Measurements from ENCODE around the gene MOV10L1. TPM values are rescaled to one million over a fixed set of nuclear protein-coding genes. Genes with fewer than 3 reads are reported as not detected.

Gene MOV10L1
- total RNA-seq, 3 donors from 2014 or later, result 0.29 to 1.0 (median 0.49) TPM

DNA sequence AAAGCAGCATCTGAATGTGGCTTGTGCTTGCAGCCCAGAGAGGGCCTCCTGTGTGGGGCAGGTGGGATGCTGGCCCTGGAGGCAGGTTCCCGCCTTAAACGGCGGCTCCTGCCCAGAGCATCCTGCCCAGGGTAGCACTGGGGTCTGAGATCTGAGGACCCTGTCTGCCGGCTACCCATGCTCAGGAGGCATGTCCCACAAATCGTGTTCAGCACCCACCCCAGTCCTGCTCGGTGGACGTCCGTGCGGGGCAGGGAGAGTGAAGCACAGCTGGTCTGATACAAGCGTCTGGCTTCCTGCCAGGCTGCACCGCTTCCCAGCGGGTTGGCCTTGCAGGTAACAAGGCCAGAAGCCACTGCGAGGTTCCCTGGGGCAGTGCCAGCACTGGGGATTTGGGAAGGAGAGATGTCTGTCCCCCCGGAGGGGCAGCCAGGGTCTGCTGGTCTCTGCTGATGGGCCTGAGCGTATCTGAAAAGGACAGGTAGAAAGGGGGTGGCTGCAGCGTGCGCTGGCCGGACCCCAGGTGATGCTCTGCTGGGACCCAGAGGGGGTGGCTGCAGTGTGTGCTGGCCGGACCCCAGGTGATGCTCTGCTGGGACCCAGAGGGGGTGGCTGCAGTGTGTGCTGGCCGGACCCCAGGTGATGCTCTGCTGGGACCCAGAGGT is 99.5 kb downstream of the MOV10L1 start:
- Histone ChIP-seq H3K4me3 (no peak overlapping the region), H3K4me1 (ENCODE audit: low read depth) (peaks cover 51% of the 10 kb centered on the region), H3K9me3 (no peaks in the 10 kb centered on the region), H3K36me3 (ENCODE audit: low read depth) (no peaks in the 10 kb centered on the region)
- TF ChIP-seq, protein P1, sequence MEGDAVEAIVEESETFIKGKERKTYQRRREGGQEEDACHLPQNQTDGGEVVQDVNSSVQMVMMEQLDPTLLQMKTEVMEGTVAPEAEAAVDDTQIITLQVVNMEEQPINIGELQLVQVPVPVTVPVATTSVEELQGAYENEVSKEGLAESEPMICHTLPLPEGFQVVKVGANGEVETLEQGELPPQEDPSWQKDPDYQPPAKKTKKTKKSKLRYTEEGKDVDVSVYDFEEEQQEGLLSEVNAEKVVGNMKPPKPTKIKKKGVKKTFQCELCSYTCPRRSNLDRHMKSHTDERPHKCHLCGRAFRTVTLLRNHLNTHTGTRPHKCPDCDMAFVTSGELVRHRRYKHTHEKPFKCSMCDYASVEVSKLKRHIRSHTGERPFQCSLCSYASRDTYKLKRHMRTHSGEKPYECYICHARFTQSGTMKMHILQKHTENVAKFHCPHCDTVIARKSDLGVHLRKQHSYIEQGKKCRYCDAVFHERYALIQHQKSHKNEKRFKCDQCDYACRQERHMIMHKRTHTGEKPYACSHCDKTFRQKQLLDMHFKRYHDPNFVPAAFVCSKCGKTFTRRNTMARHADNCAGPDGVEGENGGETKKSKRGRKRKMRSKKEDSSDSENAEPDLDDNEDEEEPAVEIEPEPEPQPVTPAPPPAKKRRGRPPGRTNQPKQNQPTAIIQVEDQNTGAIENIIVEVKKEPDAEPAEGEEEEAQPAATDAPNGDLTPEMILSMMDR (IDR thresholded peaks at IDR 0.05), result no peak
- no peak for ATAC-seq
- intact Hi-C loops (cut with DNase I, micrococcal nuclease), result no loop called here
- peak; percentile 53 to 86 (median 63) for DNase-seq

GRCh38 chr22:50189849-50190181 is 100.0 kb downstream of the MOV10L1 start:
- no peak for DNase-seq
- peak; percentile 33 for ATAC-seq
- TF ChIP-seq, protein P1 (IDR thresholded peaks at IDR 0.05), result no peak
- H3K36me3 ChIP-seq (ENCODE audit: low read depth), result no peaks in the 10 kb centered on the region
- no peaks in the 10 kb centered on the region for H3K9me3 ChIP-seq
- intact Hi-C loops (cut with DNase I, micrococcal nuclease), result no loop called here
- H3K4me1 ChIP-seq (ENCODE audit: low read depth), result peaks cover 47% of the 10 kb centered on the region
- no peak overlapping the region for H3K4me3 ChIP-seq

- peak; percentile 90 to 93 (median 93) for DNase-seq
- intact Hi-C loops (cut with DNase I, micrococcal nuclease), result no loop called here
- peaks cover 46% of the 10 kb centered on the region for H3K4me1 ChIP-seq (ENCODE audit: low read depth)
These were observed 100.6 kb downstream of the MOV10L1 start for GRCh38 chr22:50190182-50190940.

DNA sequence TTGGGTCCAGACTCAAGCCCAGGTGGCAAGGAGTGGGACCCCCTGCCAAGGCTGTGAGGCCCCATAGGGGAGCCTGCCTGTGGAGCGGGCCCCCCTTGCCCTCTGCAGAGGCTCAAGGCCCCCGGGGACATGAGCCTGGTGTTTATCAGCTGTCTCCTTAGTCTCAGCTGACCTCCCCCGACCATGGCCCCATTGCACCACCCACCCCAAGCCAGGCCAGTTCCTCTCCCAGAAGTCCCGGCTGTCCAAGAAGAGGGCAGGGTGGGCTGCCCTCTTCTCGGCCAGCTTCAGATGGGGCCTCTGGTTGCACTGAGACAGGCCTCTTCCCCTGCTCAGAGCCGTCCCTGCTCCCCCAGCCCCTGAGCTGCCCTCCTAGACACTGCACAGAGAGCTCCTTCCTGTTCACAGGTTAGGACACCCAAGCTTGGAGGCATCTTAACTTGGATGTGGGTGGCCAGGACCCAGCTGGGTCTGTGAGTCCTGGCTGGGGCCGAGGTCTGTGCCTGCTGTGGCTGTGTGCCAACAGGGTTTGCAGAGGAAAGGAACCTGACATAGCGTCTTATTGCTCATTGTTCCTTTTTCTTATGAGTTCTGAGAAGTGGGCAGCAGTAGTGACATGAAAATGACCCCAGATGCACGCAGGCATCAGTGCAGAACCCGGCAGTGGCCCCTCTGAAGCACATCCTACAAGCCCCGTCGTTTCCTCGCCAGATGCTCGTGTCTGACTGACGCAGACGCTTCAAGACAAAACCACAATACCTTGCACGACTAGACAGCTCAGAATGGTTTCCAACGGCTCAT is 101.3 kb downstream of the MOV10L1 start:
- ATAC-seq, result peak; percentile 8
- TF ChIP-seq, protein P1 (IDR thresholded peaks at IDR 0.05), result no peak
- no peaks in the 10 kb centered on the region for H3K9me3 ChIP-seq
- peak overlapping the region; percentile 30 for H3K4me3 ChIP-seq
- intact Hi-C loops (cut with DNase I, micrococcal nuclease), result no loop called here
- no peaks in the 10 kb centered on the region for H3K36me3 ChIP-seq (ENCODE audit: low read depth)
- H3K4me1 ChIP-seq (ENCODE audit: low read depth), result peaks cover 45% of the 10 kb centered on the region
- DNase-seq, result peak; percentile 51 to 84 (median 61)

More at GRCh38 chr22:50190182-50190940, 100.6 kb downstream of the MOV10L1 start:
- TF ChIP-seq, protein P1 (IDR thresholded peaks at IDR 0.05), result peak; percentile 56
- H3K4me3 ChIP-seq, result peak overlapping the region; percentile 30
- H3K36me3 ChIP-seq (ENCODE audit: low read depth), result no peaks in the 10 kb centered on the region
- peak; percentile 79 for ATAC-seq
- H3K9me3 ChIP-seq, result no peaks in the 10 kb centered on the region

GRCh38 chr22:50192436-50193204 is 102.8 kb downstream of the MOV10L1 start:
- Histone ChIP-seq H3K4me1 (ENCODE audit: low read depth) (peaks cover 35% of the 10 kb centered on the region), H3K9me3 (no peaks in the 10 kb centered on the region), H3K4me3 (no peak overlapping the region), H3K36me3 (ENCODE audit: low read depth) (no peaks in the 10 kb centered on the region)
- peak in 2 of 3 donors; percentile 70 to 80 for DNase-seq
- ATAC-seq, result no peak
- TF ChIP-seq, protein P1 (IDR thresholded peaks at IDR 0.05), result no peak
- intact Hi-C loops (cut with DNase I, micrococcal nuclease), result no loop called here
